NOMO-1 treated with DMSO at 0.1 percent for 48 hours (cell line): ENCODE results near the gene XPO4.

Experiments used
- DNase-seq: peaks from one replicate; lab custom pipeline; 2025; ENCODE audit not compliant: unreplicated experiment; lab: John Stamatoyannopoulos, UW

Gene XPO4

GRCh38 chr13:20831254-20831653, 71.3 kb downstream of the XPO4 start:
- DNase-seq, result no peak

- DNase-seq, result peak; percentile 73
Observed at GRCh38 chr13:20828539-20829364, 73.8 kb downstream of the XPO4 start.

GRCh38 chr13:20826843-20827560, 75.5 kb downstream of the XPO4 start:
- DNase-seq, result no peak

- no peak for DNase-seq
Observed at GRCh38 chr13:20826301-20826700, 76.2 kb downstream of the XPO4 start.

GRCh38 chr13:20825477-20825875, 77.1 kb downstream of the XPO4 start:
- DNase-seq, result no peak

GRCh38 chr13:20824762-20825476, 77.6 kb downstream of the XPO4 start:
- no peak for DNase-seq

GRCh38 chr13:20823071-20823470, 79.5 kb downstream of the XPO4 start:
- no peak for DNase-seq

- DNase-seq, result no peak
Observed at GRCh38 chr13:20822406-20822805, 80.1 kb downstream of the XPO4 start.

- DNase-seq, result no peak
Observed at GRCh38 chr13:20819715-20820114, 82.8 kb downstream of the XPO4 start.

- no peak for DNase-seq
Observed at GRCh38 chr13:20815464-20815863, 87.1 kb downstream of the XPO4 start.

- DNase-seq, result no peak
Observed at GRCh38 chr13:20814224-20814910, 88.2 kb downstream of the XPO4 start.

GRCh38 chr13:20812890-20813289, 89.7 kb downstream of the XPO4 start:
- no peak for DNase-seq

- DNase-seq, result no peak
Observed at GRCh38 chr13:20810808-20811207, 91.7 kb downstream of the XPO4 start.

GRCh38 chr13:20808874-20809273, 93.7 kb downstream of the XPO4 start:
- DNase-seq, result no peak

- DNase-seq, result no peak
Observed at GRCh38 chr13:20803180-20803965, 99.2 kb downstream of the XPO4 start.

GRCh38 chr13:20801707-20802106, 100.8 kb downstream of the XPO4 start:
- DNase-seq, result peak; percentile 22

GRCh38 chr13:20799726-20800416, 102.7 kb downstream of the XPO4 start:
- DNase-seq, result no peak

- peak; percentile 97 for DNase-seq
Observed at GRCh38 chr13:20798027-20798426, 104.5 kb downstream of the XPO4 start.

GRCh38 chr13:20796791-20797508, 105.6 kb downstream of the XPO4 start:
- peak; percentile 56 for DNase-seq
